ENCODE results near the gene NTM. TPM values are rescaled to one million over a fixed set of nuclear protein-coding genes. Genes with fewer than 3 reads are reported as not detected.

Gene NTM
- total RNA-seq, 2 donors from 2014 or later: 1.7 to 3.6 TPM

DNA sequence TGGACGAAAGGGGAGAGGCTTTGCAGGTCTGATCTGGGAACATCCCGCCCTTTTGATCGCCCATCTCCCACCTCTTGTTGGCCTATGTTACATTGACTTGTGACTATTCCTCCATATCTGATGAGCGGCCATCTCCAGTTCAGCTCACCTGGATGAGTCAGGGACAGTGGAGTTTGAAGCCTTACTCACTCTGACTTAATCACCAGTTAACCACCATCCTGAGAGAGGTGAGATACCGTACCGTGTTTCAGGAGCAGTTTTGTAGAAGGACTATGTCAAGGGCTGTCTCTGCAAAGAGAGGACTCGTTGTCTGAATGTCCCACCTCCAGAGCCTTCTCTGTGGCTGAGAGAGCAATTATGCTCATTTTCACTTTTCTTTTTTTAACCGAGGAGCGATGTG lies 771.7 kb downstream of the NTM start:
- H3K9me3 ChIP-seq (ENCODE audit: control insufficient read depth, low read length): no peaks in the 10 kb centered on the region
- H3K4me1 Mint-ChIP-seq: no peaks in the 10 kb centered on the region
- DNase-seq: no peak
- 85 to 88% methylated on average over 5 to 9 of the region's 9 CpGs for WGBS, 2 experiments (ENCODE audit: insufficient coverage in 1 of 2, insufficient read length in 1 of 2)
- no peaks in the 10 kb centered on the region for H3K27me3 ChIP-seq (ENCODE audit: control insufficient read depth, insufficient read depth, low read length, poor library complexity, severe bottlenecking)
- no peaks in the 10 kb centered on the region for H3K36me3 ChIP-seq (ENCODE audit: control insufficient read depth, insufficient read depth, low read length)
- H3K9ac ChIP-seq (ENCODE audit: extremely low read depth, low read length, poor library complexity, severe bottlenecking): no peak overlapping the region
- no peaks in the 10 kb centered on the region for H3K36me3 Mint-ChIP-seq (ENCODE audit: low read depth)
- H3K27ac Mint-ChIP-seq: no peak overlapping the region
- no peak overlapping the region for H3K4me3 Mint-ChIP-seq
- H3K9me3 Mint-ChIP-seq: no peaks in the 10 kb centered on the region
- no peak overlapping the region for H3K27ac ChIP-seq (ENCODE audit: low read depth, low read length)
- H3K27me3 Mint-ChIP-seq (ENCODE audit: insufficient read depth): no peaks in the 10 kb centered on the region
- H3K4me1 ChIP-seq (ENCODE audit: control insufficient read depth, insufficient read depth, low read length): no peaks in the 10 kb centered on the region
- H3K4me3 ChIP-seq (ENCODE audit: low read length): no peak overlapping the region
- TF ChIP-seq, protein P1, sequence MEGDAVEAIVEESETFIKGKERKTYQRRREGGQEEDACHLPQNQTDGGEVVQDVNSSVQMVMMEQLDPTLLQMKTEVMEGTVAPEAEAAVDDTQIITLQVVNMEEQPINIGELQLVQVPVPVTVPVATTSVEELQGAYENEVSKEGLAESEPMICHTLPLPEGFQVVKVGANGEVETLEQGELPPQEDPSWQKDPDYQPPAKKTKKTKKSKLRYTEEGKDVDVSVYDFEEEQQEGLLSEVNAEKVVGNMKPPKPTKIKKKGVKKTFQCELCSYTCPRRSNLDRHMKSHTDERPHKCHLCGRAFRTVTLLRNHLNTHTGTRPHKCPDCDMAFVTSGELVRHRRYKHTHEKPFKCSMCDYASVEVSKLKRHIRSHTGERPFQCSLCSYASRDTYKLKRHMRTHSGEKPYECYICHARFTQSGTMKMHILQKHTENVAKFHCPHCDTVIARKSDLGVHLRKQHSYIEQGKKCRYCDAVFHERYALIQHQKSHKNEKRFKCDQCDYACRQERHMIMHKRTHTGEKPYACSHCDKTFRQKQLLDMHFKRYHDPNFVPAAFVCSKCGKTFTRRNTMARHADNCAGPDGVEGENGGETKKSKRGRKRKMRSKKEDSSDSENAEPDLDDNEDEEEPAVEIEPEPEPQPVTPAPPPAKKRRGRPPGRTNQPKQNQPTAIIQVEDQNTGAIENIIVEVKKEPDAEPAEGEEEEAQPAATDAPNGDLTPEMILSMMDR (conservative IDR thresholded peaks at IDR 0.05): no peak

DNA sequence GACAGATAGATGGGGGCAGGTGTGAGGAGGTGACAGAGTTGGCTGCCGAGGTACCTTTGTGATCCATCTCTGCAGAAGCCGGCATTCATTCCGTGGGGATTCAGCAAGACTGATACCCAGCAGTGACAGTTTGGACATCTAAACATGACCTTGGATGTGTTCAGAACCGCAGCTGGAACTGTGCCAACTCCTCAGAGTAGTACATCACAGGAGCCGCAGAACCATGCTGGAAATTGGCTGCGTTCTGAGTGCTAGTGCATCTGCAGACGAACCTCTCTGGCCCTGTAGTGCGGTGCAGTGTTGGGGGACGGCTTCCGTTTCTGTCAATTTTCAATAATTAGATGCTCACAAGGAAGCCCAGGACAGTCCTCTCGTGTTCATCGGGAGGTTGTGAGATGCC lies 772.1 kb downstream of the NTM start:
- Mint-ChIP-seq H3K4me1 (no peaks in the 10 kb centered on the region), H3K27me3 (ENCODE audit: insufficient read depth) (no peaks in the 10 kb centered on the region), H3K9me3 (no peaks in the 10 kb centered on the region), H3K27ac (no peak overlapping the region), H3K4me3 (no peak overlapping the region), H3K36me3 (ENCODE audit: low read depth) (no peaks in the 10 kb centered on the region)
- H3K27me3 ChIP-seq (ENCODE audit: control insufficient read depth, insufficient read depth, low read length, poor library complexity, severe bottlenecking): no peaks in the 10 kb centered on the region
- H3K27ac ChIP-seq (ENCODE audit: low read depth, low read length): no peak overlapping the region
- TF ChIP-seq, protein P1 (conservative IDR thresholded peaks at IDR 0.05): no peak
- H3K9ac ChIP-seq (ENCODE audit: extremely low read depth, low read length, poor library complexity, severe bottlenecking): no peak overlapping the region
- H3K36me3 ChIP-seq (ENCODE audit: control insufficient read depth, insufficient read depth, low read length): no peaks in the 10 kb centered on the region
- no peaks in the 10 kb centered on the region for H3K4me1 ChIP-seq (ENCODE audit: control insufficient read depth, insufficient read depth, low read length)
- 89 to 92% methylated on average over 10 to 12 of the region's 12 CpGs for WGBS, 2 experiments (ENCODE audit: insufficient coverage in 1 of 2, insufficient read length in 1 of 2)
- H3K9me3 ChIP-seq (ENCODE audit: control insufficient read depth, low read length): no peaks in the 10 kb centered on the region
- H3K4me3 ChIP-seq (ENCODE audit: low read length): no peak overlapping the region
- DNase-seq: no peak

DNA sequence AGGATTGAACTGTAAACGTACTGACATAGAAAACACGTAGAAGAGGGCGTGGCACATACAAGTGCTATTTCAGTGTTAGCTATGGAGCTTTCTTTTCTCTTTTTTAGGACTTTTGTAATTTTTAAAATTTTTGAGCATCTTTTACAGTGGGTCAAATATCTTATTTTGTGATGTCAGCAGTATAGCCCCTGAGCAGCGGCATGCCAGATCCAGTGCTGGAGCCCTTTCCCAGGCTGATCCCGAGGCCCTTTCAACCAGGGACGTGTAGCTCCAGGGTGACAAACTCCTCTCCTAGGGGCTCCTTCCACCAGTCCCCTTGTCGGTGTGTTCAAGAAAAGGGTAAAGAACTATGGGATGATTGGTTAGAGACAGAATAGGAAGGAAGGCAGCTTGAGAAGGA lies 777.0 kb downstream of the NTM start:
- Mint-ChIP-seq H3K36me3 (ENCODE audit: low read depth) (no peaks in the 10 kb centered on the region), H3K4me3 (no peak overlapping the region), H3K27ac (no peak overlapping the region), H3K27me3 (ENCODE audit: insufficient read depth) (no peaks in the 10 kb centered on the region), H3K4me1 (peaks cover 9% of the 10 kb centered on the region), H3K9me3 (no peaks in the 10 kb centered on the region)
- Histone ChIP-seq H3K36me3 (ENCODE audit: control insufficient read depth, insufficient read depth, low read length) (no peaks in the 10 kb centered on the region), H3K27me3 (ENCODE audit: control insufficient read depth, insufficient read depth, low read length, poor library complexity, severe bottlenecking) (no peaks in the 10 kb centered on the region), H3K4me1 (ENCODE audit: control insufficient read depth, insufficient read depth, low read length) (peaks cover 5% of the 10 kb centered on the region), H3K9me3 (ENCODE audit: control insufficient read depth, low read length) (no peaks in the 10 kb centered on the region), H3K27ac (ENCODE audit: low read depth, low read length) (no peak overlapping the region), H3K9ac (ENCODE audit: extremely low read depth, low read length, poor library complexity, severe bottlenecking) (no peak overlapping the region), H3K4me3 (ENCODE audit: low read length) (no peak overlapping the region)
- TF ChIP-seq, protein P1 (conservative IDR thresholded peaks at IDR 0.05): no peak
- DNase-seq: no peak
- 92 to 95% methylated on average over 6 to 7 of the region's 7 CpGs for WGBS, 2 experiments (ENCODE audit: insufficient coverage in 1 of 2, insufficient read length in 1 of 2)
